NCI-H1417 treated with DMSO at 0.1 percent for 48 hours (cell line): ENCODE measurements around the gene CHRNB2.

Experiments
- DNase-seq: peaks from one replicate; lab custom pipeline; 2025; lab: John Stamatoyannopoulos, UW

The CHRNB2 gene

DNA sequence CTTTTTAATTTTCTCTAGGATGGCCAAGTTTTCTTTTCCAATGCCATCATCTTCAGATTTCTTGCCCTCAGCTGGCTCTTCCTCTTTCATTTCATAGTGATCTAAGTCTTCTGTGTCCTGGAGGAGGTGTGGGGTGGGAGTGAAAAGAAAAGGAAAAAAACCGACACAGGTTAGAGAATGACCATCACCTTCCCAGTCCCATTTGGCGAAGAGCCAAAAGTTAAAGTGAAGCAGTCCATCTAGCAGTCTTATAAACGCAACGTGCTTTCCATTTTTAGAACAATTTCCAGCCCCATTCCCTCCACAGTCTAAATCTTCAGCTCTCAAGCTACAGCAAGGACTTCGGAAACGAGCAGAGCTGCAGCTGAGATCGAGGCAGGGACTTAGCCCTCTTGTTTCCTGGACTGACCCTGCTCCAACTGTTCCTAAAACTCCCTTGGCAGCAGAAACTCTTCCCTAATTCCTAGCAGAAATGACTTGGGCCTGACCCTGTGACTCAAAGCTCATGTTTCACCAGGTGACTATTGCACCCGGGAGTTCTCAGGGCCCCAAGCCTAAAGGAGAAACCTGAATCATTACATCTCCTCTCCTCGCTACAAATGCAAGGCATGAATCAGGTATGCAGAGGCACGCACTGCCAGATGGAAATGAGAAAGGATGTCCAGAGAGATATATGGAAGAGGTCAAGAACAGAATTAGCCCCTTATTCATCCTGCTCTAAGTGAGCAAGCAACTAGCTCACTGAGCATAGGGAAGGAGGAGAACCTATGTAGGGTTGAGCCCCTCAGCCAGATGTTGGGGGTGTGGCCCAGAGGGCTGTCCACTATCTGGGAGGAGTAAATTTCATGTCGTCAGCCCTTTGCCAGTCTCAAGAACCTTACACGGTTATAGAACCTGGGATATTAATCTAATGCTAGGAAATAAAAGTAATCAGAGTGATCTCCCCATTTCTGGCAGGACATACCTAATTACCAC is 14.2 kb upstream of the CHRNB2 start:
- no peak for DNase-seq

DNA sequence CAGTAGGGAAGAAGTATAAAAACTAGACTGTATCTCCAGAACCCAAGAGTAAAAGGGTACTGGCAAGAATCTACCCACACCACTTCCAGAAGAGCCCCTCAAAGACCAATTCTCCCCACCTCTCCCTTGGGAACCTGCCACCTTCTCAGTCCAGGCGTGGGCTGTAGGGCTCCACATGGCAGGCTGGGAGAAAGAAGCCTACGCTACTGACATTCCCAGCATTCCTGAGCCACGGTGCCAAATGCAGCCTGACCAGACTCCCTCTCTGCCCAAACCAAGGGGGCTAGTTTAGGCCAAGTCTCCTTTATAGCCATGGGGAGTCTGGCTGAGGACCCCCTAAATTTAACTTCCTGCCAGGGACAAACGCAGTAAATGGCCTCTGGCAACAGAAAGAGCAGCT is 11.2 kb upstream of the CHRNB2 start:
- DNase-seq, result no peak

DNA sequence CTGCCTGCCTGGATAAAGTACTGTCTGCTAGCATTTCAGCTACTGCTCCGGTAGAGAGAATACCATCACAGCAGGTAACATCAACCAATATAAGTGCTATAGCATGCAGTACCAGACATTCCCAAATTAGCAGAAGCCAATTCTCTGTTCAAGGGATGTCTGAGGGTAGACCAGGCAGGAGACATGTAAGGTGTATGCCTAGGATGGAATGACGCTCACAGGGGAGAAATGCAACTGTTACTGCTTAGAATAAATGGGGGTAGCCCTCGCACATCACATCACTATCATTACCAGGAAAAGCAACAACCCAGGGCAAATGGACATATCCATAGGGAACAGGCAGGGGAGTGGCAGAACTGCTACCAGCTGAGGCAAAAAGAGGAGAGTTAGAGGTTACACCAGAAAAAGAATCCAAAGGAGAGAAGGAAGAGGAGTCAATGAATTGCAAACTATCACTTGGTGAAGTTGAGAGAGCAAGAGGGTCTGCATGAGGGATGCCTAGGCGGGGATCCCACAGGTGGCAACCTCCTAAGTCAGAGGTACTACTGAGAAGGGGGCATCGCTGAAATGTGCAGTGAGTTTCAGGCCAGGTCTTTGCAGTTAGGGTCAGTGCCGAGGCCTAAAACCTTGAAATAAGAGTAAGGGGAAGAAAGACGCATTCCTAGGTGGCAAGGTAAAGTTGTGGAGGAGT is 10.2 kb upstream of the CHRNB2 start:
- no peak for DNase-seq

GRCh38 chr1:154557939-154558719 is 9.4 kb upstream of the CHRNB2 start, which contains the start of gene UBE2Q1:
TSS of gene UBE2Q1 (minus strand) at chr1:154558662. CDS start at chr1:154558553, 109 bp downstream.
- no peak for DNase-seq

DNA sequence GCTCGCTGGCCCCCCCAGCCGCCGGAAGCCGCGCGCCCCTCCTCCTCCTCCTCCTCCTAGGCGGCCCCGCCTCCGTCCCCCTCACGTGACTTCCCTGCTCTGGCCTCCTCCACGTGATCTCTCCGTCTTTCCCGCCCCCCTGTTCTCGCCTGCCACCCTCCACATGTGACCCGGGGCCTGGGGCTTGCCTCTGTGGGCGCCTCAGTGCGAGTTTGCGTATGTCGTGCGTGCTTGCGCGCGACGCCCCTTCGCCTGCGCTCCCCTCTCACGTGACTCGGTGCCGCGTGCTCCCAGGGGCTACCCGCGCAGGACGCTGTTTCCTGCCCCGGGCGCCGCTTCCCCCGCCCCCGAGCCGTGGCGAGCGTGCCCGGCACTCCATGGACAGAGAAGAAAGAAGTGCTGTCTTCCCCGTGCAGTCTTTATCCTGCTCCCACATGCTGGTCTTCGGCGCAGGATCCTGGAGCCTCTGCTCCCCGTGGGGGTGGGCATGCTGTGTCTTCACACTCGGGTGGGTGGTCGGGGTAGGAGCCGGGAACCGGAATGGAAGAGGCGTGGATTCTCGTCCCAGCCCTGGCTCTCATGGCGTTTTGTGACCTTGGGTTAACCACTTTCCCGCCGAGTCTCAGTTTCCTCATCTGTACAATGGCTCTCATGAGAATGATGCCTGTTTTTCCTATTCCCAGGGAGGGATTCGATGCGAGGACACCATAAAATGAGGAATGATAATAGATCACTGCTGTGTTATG is 8.7 kb upstream of the CHRNB2 start:
- DNase-seq, result peak; percentile 93

- peak; percentile 46 for DNase-seq
Measured at GRCh38 chr1:154559466-154560044, 8.0 kb upstream of the CHRNB2 start.

- DNase-seq, result no peak
Measured at GRCh38 chr1:154565876-154566275, 1.7 kb upstream of the CHRNB2 start.

DNA sequence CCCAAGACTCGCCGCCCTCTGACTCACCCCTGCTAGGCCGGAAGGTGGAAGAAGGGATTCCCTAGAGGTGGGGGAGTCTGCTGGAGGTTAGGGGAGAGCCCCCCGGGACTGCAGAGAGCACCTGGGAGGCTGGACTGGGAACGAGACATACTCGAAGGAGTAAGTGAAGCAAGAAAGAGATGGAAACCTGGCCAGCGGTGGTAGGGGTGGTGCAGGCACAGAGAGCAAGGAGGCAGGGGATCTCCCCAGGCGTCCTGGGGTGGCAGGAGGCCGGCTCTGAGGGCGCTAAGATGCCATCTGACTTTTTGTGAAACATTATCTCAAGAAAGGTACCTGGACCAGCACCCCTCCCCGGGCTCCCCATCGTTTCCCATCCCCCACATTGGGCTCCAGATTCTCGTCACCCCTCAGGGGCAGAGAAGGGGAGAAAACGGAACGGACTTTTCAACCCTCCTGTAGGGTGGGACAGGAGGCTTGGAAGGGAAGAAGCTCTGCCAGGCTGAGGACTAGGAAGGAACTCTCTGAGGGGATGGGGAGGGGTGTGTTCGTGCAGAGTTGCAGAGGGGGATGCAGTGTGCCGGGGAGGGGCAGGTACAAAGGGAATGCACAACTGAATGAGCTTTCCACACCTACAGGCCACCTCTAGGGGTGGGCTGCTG is 708 bp downstream of the CHRNB2 start:
- no peak for DNase-seq

DNA sequence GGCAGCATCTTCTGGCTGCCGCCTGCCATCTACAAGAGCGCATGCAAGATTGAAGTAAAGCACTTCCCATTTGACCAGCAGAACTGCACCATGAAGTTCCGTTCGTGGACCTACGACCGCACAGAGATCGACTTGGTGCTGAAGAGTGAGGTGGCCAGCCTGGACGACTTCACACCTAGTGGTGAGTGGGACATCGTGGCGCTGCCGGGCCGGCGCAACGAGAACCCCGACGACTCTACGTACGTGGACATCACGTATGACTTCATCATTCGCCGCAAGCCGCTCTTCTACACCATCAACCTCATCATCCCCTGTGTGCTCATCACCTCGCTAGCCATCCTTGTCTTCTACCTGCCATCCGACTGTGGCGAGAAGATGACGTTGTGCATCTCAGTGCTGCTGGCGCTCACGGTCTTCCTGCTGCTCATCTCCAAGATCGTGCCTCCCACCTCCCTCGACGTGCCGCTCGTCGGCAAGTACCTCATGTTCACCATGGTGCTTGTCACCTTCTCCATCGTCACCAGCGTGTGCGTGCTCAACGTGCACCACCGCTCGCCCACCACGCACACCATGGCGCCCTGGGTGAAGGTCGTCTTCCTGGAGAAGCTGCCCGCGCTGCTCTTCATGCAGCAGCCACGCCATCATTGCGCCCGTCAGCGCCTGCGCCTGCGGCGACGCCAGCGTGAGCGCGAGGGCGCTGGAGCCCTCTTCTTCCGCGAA is 3.8 kb downstream of the CHRNB2 start:
- no peak for DNase-seq

- DNase-seq, result no peak
Measured at GRCh38 chr1:154571964-154572288, 4.3 kb downstream of the CHRNB2 start.

DNA sequence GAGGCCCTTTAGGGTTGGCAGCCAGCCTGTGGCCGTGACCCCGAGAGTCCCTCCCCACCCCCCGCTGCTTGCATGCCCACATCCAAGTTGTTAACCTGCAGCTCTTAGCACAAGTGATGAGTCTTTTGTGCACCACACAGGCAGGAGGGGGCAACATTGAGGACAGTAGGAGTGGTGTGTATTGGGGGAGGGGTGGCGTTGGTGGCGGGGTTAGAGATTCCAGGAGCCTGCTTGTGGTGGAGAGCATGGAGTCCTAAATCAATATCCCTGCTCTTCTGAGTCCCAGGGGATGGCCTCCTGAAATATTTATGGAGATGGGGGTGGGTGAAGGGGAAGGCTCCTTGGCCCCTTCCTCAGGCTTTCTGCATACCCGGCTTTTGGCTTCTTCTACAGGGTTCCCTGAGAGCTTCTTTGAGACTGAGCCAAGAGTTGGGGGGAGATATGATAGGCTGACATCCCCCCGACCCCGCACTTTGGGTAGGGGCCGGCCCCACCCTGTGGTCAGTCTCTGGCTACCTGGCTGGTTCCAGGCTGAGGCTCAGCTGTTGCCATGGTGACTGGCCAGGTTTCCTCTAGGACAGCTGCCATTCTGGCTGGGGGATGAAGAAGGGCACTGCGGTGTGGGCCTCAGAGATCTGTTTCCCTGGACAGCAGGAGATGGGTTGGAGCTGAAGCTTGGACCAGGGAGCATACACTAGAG is 5.0 kb downstream of the CHRNB2 start:
- DNase-seq, result no peak

DNA sequence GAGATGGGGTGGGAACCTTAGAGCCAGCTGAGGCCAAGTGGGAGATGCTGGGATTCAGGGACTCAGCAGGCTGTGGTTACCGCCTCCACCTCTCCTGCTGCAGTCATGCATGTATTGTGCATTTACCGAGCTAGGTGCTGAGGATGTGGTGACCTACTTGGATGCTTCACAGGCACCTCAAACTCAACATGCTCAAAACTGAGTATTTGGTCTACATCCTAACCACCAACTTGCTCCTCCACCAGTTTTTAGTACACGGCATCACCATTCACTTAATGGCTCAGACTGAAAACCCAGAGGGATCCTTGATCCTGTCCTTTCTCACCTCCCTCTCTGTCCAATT is 5.6 kb downstream of the CHRNB2 start:
- no peak for DNase-seq

DNA sequence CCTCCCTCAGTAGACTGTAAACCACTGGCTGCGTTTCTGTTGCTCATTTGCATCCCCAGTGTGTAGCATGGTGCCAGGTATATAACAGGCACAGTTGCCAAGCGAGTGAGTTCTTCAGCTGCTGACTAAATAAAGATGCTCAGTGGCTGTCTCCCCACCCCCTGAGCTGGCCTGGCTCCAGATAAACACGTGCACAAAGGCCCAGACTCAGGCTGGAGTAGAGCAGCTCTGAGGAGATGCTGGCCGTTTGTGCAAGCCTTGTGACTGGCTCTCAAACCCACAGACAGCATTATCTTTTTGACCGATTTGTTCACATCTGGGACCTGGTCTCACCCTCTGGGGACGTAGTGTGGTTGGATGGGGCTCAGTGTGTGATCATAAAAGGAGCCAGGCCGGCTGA is 7.1 kb downstream of the CHRNB2 start:
- DNase-seq, result peak; percentile 14

GRCh38 chr1:154575147-154575927 is 7.8 kb downstream of the CHRNB2 start:
- DNase-seq, result no peak

DNA sequence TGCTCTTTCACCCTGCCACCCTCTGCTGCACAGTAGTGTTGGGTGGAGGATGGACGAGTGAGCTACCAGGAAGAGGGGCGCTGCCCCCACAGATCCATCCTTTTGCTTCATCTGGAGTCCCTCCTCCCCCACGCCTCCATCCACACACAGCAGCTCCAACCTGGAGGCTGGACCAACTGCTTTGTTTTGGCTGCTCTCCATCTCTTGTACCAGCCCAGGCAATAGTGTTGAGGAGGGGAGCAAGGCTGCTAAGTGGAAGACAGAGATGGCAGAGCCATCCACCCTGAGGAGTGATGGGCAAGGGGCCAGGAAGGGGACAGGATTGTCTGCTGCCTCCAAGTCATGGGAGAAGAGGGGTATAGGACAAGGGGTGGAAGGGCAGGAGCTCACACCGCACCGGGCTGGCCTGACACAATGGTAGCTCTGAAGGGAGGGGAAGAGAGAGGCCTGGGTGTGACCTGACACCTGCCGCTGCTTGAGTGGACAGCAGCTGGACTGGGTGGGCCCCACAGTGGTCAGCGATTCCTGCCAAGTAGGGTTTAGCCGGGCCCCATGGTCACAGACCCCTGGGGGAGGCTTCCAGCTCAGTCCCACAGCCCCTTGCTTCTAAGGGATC is 8.5 kb downstream of the CHRNB2 start:
- no peak for DNase-seq

GRCh38 chr1:154577346-154578057 is 9.9 kb downstream of the CHRNB2 start:
- DNase-seq, result no peak

GRCh38 chr1:154578058-154578418 is 10.5 kb downstream of the CHRNB2 start:
- DNase-seq, result no peak

GRCh38 chr1:154579374-154579773 is 11.8 kb downstream of the CHRNB2 start:
- DNase-seq, result no peak
